Small intestine (tissue), 7 donors: ENCODE results near the gene CLEC4F. TPM values are rescaled to one million over a fixed set of nuclear protein-coding genes. Genes with fewer than 3 reads are reported as not detected.
A peak's percentile ranks its signal among the peaks of the same experiment; 100 is the strongest.

Experiments used
- DNase-seq, 2 donors: peaks; one replicate each; pipeline versions ENCODE4 v3.0.0 to v3.0.0-alpha.2; 2013
- FAIRE-seq: peaks from 2 replicates; lab custom pipeline; 2012; peaks lifted over from hg19 to GRCh38; lab: Jason Lieb, UNC
- H3K27ac ChIP-seq, 3 donors: one replicate each; pipeline ENCODE4 v1.5.1; 2013; ENCODE audit warnings: low read length in 2 of 3, mild to moderate bottlenecking in 2 of 3, control low read depth in 1 of 3, inconsistent platforms in 1 of 3, low read depth in 1 of 3, moderate library complexity in 1 of 3
- H3K27me3 ChIP-seq, 3 donors: one replicate each; pipeline ENCODE4 v1.6.1; 2013; ENCODE audit warnings: low read length in 3 of 3, inconsistent platforms in 1 of 3; ENCODE audit not compliant: control insufficient read depth in 3 of 3, insufficient read depth in 3 of 3
- H3K36me3 ChIP-seq, 3 donors: one replicate each; pipeline ENCODE4 v1.6.1; 2013; ENCODE audit warnings: low read length in 3 of 3, inconsistent platforms in 1 of 3, low read depth in 1 of 3, mild to moderate bottlenecking in 1 of 3, moderate library complexity in 1 of 3; ENCODE audit not compliant: control insufficient read depth in 3 of 3, insufficient read depth in 2 of 3
- H3K4me1 ChIP-seq, 3 donors: one replicate each; pipeline ENCODE4 v1.6.1; 2013; ENCODE audit warnings: low read length in 2 of 3, inconsistent platforms in 1 of 3, low read depth in 1 of 3, mild to moderate bottlenecking in 1 of 3, moderate library complexity in 1 of 3; ENCODE audit not compliant: control insufficient read depth in 3 of 3, insufficient read depth in 2 of 3
- H3K4me3 ChIP-seq, 3 donors: one replicate each; pipeline ENCODE4 v1.5.1; 2013; ENCODE audit warnings: low read length in 3 of 3, control low read depth in 1 of 3, inconsistent platforms in 1 of 3, low read depth in 1 of 3, mild to moderate bottlenecking in 1 of 3, moderate library complexity in 1 of 3
- H3K9me3 ChIP-seq, 2 donors: one replicate each; pipeline ENCODE4 v1.6.1; 2013; ENCODE audit warnings: low read depth in 1 of 2, low read length in 1 of 2; ENCODE audit not compliant: control insufficient read depth in 2 of 2, insufficient read depth in 1 of 2
- WGBS, 3 donors: extraction: QIAGEN DNeasy Blood & Tissue Kit; methylation state at CpG; one replicate each; pipeline ENCODE4 v1.1.7; 2013; 5-methylcytosine and 5-hydroxymethylcytosine counted together
- polyA plus RNA-seq, 4 donors: library from polyadenylated mRNA; stranded (reverse) in 3 of 4; unstranded in 1 of 4; fragments of 200-250 nt in 3 of 4; fragments of 120-200 nt in 1 of 4; gene quantifications; one replicate each; pipeline versions ENCODE4 v1.2.1 to v1.2.3, GENCODE V29; 2013
- donor health status: healthy with polysubstance abuse.
- donor health status: control.
- donor health status: control.
- donor health status: Bipolar disorder and iron deficiency.
- donor health status: healthy.

The CLEC4F gene
- polyA plus RNA-seq, 4 donors: 0.13 to 2.6 (median 0.38) TPM

DNA sequence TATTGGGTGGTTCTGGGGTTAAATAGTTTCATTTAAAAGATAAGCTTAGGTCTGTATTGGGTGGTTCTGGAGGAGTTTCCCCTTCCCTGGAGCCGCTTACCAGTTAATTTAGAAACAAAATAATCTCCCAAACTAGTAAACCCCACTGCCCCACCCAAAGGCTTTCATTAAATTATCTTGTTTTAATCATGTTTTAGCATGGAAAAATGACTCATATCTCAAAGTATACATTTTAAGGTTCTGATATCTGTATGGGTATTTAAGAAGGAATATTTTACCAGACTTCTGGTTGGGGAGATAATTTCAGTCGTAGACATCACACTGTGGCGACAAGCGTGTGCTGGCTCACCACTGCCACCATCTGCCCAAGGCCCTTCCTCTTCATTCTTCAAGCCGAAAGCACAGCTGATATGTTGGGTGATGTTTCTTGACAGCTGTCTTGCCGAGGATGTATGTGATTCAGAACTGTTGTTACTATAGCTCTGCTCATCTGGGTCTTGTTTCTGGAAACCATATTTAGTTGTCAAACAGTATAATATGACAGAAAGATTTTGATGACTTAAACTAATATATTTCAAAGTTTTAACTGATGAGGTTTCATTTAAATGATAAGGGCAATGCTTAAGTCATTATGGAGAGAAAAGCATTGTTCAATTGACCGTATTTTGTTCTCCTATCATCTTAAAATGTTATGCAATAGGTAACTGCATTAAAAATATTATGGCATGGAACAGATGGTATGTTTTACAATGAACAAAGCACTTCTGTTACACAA, 35.1 kb downstream of the CLEC4F start:
- peak; percentile 13 to 17 for DNase-seq
- Histone ChIP-seq H3K27me3 (peaks cover 3 to 33% (median 18%) of the 10 kb centered on the region in 3 donors), H3K36me3 (no peaks in the 10 kb centered on the region), H3K27ac (no peak overlapping the region), H3K4me3 (no peak overlapping the region), H3K9me3 (no peaks in the 10 kb centered on the region), H3K4me1 (no peaks in the 10 kb centered on the region)
- no peak for FAIRE-seq
- 8 to 18% (median 15%) methylated on average over 7 of the region's 7 CpGs for WGBS, 3 donors

DNA sequence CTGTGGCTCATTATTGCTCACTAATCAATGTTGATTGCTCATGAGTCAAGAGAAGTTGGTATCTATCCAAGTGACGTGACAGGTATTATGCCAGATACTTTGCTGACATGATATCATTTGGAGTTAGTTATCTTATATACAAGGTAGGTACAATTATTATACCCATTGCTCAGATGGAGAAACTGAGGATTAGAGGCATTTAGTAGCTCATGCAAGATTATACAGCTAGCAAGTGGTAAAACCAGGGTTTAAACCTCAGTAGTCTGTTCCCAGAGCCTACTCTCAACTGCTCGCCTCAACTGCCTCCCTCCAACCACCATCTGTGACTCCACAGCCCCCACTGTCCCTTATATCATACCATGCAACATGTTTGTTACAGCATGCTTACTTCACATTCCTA, 36.1 kb downstream of the CLEC4F start:
- FAIRE-seq (no peak), DNase-seq (no peak)
- Histone ChIP-seq H3K9me3 (no peaks in the 10 kb centered on the region), H3K36me3 (no peaks in the 10 kb centered on the region), H3K27ac (no peak overlapping the region), H3K27me3 (peaks cover 0 to 32% (median 9%) of the 10 kb centered on the region in 3 donors), H3K4me3 (no peak overlapping the region), H3K4me1 (no peaks in the 10 kb centered on the region)
- 54 to 78% (median 70%) methylated on average over 2 of the region's 2 CpGs for WGBS, 3 donors

DNA sequence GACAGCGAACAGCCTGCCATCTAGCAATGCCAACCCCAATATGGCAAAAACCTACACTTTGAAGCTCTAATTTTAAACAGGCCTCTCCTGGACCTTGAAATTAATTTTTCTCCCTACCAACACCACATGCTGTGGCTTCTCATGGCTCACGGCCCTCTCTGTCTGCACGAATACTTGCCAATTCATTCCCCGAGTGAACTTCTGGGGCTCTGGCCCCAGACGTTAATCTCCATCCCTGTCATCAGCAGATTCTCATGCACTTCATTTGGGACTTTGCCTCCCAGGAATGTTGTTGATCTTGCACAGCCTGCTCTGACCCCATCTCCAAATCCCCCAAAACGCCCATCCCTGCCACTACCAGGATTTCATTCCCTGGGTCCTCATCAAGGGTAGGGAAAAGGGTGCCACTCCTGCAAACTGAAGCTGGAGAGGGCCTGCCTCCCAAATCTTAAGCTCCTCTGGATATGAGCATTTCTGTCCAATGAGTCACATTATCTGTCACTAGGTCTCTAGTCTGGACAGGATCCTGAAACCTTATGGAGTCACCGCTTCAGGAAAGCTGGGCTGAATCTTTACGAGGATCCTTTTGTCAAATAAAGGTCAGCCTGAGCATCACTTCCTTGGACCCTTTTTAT, 40.4 kb downstream of the CLEC4F start:
- 70 to 74% (median 72%) methylated on average over 8 of the region's 8 CpGs for WGBS, 3 donors
- H3K9me3 ChIP-seq: no peaks in the 10 kb centered on the region
- no peak overlapping the region for H3K4me3 ChIP-seq
- FAIRE-seq (no peak), DNase-seq (no peak)
- peaks cover 0 to 20% (median 3%) of the 10 kb centered on the region in 3 donors for H3K27me3 ChIP-seq
- no peaks in the 10 kb centered on the region for H3K4me1 ChIP-seq
- no peaks in the 10 kb centered on the region for H3K36me3 ChIP-seq
- no peak overlapping the region for H3K27ac ChIP-seq

DNA sequence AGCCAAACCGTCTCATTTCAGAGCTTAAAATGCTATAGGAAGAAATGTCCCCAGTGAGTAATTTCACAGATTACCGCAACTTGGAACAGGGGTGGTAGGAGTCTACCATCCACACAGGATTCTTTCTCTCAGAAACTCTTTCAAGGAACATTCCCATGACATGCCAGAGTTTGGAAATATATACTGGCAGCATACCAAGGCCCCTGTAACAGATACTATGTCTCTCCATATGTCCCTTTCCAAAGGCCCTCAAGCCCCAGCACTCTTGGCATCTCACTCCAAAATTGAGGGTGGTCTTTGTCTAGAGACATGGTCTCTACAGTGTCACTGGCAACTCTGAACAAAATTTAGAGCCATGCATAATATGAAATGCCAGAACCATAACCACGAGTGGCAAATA, 40.9 kb downstream of the CLEC4F start:
- peaks cover 0 to 20% (median 3%) of the 10 kb centered on the region in 3 donors for H3K27me3 ChIP-seq
- H3K4me1 ChIP-seq: no peaks in the 10 kb centered on the region
- DNase-seq (no peak), FAIRE-seq (no peak)
- no peak overlapping the region for H3K27ac ChIP-seq
- no peaks in the 10 kb centered on the region for H3K9me3 ChIP-seq
- no peak overlapping the region for H3K4me3 ChIP-seq
- H3K36me3 ChIP-seq: no peaks in the 10 kb centered on the region
- 61 to 72% (median 64%) methylated on average over 3 of the region's 3 CpGs for WGBS, 3 donors

DNA sequence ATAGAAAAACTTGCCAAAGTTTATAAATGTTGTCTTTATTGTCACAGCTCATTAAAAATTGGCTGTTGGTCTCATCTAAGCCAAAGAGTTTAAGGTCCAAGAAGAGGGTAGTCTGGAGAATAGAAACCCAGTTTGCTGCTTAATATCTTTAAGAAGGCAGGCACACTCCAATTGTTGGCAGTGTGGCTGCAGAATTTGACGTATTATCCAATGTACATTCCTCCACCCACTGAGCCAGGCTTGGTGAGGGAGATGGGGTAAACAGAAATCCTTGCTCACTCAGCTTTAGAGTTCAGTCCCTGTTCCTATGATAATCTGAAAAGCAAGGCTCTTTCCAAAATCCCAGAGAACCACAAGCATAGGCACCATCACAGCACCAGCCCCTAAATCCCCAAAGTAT, 41.7 kb downstream of the CLEC4F start:
- H3K4me1 ChIP-seq: no peaks in the 10 kb centered on the region
- FAIRE-seq: no peak
- H3K4me3 ChIP-seq: no peak overlapping the region
- DNase-seq: no peak
- no peak overlapping the region for H3K27ac ChIP-seq
- H3K9me3 ChIP-seq: no peaks in the 10 kb centered on the region
- WGBS, 3 donors: 49 to 57% (median 50%) methylated on average over 1 of the region's 1 CpG
- peaks cover 0 to 24% (median 3%) of the 10 kb centered on the region in 3 donors for H3K27me3 ChIP-seq
- H3K36me3 ChIP-seq: no peaks in the 10 kb centered on the region

DNA sequence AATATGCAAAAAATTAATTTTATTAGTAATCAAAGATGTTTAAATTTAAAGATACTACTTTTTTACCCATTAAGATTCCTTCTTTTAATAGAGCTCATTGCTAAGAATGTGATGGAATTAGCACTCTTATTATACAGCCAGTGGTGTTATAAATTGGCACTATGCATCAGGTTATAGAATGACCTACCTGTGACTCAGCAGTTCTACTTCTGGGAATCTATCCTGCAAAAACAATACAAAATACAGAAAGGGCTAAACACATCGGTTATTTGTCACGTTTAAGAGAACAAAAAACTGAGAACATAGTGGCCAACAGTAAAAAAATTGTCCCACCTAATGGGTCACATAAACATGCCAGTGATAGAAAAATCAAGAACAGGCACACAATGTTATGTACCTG, 42.9 kb downstream of the CLEC4F start:
- no peak for FAIRE-seq
- no peaks in the 10 kb centered on the region for H3K4me1 ChIP-seq
- H3K36me3 ChIP-seq: no peaks in the 10 kb centered on the region
- peaks cover 0 to 30% (median 3%) of the 10 kb centered on the region in 3 donors for H3K27me3 ChIP-seq
- H3K27ac ChIP-seq: no peak overlapping the region
- 69 to 78% (median 76%) methylated on average over 2 of the region's 2 CpGs for WGBS, 3 donors
- no peaks in the 10 kb centered on the region for H3K9me3 ChIP-seq
- no peak for DNase-seq
- H3K4me3 ChIP-seq: no peak overlapping the region

DNA sequence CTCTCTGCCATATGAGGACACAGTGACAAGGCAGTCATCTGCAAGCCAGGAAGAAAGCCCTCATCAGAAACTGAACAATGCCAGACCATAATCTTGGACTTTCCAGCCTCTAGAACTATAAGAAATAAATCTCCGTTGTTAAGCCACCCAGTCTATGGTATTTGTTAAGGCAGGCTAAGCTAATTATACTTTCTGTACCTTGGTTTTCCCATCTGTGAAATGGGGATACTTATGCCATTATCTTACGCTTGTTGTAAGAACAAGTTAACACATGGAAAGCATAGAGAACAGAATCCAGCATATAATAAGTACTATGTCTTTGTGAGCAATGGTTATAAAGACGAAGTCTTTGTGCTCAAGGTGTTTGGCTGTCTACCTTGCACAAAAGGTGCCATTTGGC, 44.1 kb downstream of the CLEC4F start:
- no peaks in the 10 kb centered on the region for H3K36me3 ChIP-seq
- no peak for FAIRE-seq
- no peaks in the 10 kb centered on the region for H3K4me1 ChIP-seq
- no peak for DNase-seq
- no peak overlapping the region for H3K27ac ChIP-seq
- no peaks in the 10 kb centered on the region for H3K9me3 ChIP-seq
- H3K27me3 ChIP-seq: peaks cover 0 to 38% (median 3%) of the 10 kb centered on the region in 3 donors
- no peak overlapping the region for H3K4me3 ChIP-seq
- WGBS, 3 donors: 85 to 91% (median 90%) methylated on average over 3 of the region's 3 CpGs

DNA sequence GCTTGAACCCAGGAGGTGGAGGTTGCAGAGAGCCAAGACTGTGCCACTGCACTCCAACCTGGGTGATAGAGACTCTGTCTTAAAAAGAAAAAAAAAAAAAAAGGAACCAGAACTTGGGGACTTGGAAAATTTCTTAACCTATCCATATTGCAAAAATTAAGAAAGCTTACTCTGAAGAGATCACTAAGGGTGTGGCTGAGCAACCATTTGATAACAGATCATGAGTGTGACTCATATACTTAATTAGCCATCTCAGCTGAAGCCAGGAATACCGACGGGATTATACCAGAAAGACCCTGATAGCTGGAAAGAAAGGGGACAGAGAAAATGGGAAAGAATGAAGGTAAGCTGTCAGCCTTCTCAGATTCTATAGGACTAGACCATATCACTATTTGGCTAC, 45.3 kb downstream of the CLEC4F start:
- Histone ChIP-seq H3K36me3 (no peaks in the 10 kb centered on the region), H3K27me3 (peaks cover 0 to 39% (median 0%) of the 10 kb centered on the region in 3 donors), H3K4me1 (no peaks in the 10 kb centered on the region), H3K27ac (no peak overlapping the region), H3K4me3 (no peak overlapping the region), H3K9me3 (no peaks in the 10 kb centered on the region)
- no peak for FAIRE-seq
- DNase-seq: no peak
- 9 to 51% (median 38%) methylated on average over 2 of the region's 2 CpGs for WGBS, 3 donors
